ENCODE results near the gene KRT85.

DNA sequence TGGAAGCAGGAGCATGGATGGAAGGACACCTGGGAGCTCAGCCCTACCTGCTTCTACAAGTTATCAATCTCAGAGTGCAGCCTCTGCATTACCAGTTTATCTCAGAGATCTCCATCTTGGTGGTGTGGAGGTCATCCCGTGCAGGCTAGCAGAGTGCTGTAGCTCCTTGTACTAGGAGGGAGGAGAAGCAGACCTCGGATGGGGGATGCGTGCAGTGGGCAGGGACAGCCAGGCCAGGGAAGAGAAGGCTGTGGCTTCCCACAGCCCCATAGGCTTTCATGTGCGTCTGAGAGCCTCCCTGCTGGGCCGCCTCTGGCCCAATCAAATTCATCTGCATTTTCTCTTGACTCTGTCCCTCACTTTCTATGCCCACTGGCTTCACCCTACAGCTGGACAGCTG lies 47.7 kb upstream of the KRT85 start:
- TF ChIP-seq, protein P1, sequence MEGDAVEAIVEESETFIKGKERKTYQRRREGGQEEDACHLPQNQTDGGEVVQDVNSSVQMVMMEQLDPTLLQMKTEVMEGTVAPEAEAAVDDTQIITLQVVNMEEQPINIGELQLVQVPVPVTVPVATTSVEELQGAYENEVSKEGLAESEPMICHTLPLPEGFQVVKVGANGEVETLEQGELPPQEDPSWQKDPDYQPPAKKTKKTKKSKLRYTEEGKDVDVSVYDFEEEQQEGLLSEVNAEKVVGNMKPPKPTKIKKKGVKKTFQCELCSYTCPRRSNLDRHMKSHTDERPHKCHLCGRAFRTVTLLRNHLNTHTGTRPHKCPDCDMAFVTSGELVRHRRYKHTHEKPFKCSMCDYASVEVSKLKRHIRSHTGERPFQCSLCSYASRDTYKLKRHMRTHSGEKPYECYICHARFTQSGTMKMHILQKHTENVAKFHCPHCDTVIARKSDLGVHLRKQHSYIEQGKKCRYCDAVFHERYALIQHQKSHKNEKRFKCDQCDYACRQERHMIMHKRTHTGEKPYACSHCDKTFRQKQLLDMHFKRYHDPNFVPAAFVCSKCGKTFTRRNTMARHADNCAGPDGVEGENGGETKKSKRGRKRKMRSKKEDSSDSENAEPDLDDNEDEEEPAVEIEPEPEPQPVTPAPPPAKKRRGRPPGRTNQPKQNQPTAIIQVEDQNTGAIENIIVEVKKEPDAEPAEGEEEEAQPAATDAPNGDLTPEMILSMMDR (IDR thresholded peaks at IDR 0.05) = no peak
- no peak for TF ChIP-seq POLR2A (IDR thresholded peaks at IDR 0.05)
